GM13976 (cell line): Measurements from ENCODE around the gene CLRN3.

Source experiments
- DNase-seq: peaks from one replicate; pipeline ENCODE4 v3.0.0; 2012; ENCODE audit warnings: low spot score
- CTCF ChIP-seq: IDR thresholded peaks from 2 replicates; pipeline ENCODE4 v1.5.1; 2012; ENCODE audit warnings: borderline replicate concordance, mild to moderate bottlenecking; ENCODE audit not compliant: insufficient read depth; ENCODE audit errors: extremely low read depth, missing control alignments, control extremely low read depth
- in situ Hi-C: fragments of 300-500 bp; cut with MboI; formaldehyde crosslinking; loops from one replicate; pipeline ENCODE4 v1.12.0; 2022; ENCODE audit warnings: low sequenced_read_pairs, mixed read lengths, inconsistent platforms; ENCODE audit not compliant: unreplicated experiment

The CLRN3 gene

DNA sequence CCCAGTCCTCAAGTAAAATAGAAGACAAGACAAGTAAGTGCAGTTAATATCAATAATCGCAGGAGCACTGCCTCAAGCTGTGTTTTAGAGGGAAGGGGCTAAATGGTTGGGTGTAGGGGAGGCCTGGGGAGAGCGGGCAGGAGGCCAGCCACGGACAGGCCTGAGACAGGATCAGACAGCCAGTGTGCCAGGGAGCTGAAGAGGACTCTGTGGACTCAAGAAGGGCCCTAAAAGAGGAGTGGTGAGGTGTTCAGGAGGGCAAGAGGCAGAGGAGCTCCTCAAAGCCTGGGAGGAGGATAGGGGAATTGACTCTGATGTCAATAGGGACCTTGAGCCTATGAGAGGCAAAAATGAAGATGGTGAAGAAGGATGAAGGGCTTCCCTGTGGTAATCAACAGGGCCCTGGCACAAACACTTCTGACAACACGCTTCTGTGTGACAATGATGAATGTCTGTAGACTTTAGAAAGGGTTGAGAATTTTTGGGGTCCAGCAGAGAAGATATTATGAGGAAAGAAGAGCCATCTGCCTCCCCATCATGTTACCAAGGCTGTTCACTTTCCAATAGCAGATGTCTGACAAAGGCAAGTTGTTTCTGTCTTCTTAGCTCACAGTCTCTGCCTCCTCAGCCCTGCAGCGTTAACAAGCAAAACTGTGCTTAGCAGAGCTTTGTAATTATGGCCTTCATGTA, 11.7 kb upstream of the CLRN3 start:
- DNase-seq, result no peak
- TF ChIP-seq CTCF, result no peak
- in situ Hi-C loops, result no loop called here

DNA sequence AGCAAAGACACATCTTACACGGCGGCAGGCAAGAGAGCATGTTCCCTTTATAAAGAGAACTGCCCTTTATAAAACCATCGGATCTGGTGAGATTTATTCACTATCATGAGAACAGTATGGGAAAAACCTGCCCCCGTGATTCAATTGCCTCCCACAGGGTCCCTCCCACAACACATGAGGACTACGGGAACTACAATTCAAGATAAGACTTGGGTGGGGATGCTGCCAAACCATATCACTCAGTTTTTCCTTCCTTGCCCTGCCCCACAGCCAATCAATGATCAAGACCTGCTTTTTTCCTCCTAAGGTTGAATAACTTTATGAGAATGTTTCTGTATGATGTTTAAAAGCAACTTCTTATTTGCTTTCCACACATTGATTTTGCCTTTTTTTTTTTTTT, 11.0 kb upstream of the CLRN3 start:
- no peak for TF ChIP-seq CTCF
- in situ Hi-C loops, result no loop called here
- DNase-seq, result no peak

- in situ Hi-C loops, result no loop called here
- DNase-seq, result no peak
- TF ChIP-seq CTCF, result no peak
These were observed 7.1 kb upstream of the CLRN3 start for GRCh38 chr10:127899766-127900387.

DNA sequence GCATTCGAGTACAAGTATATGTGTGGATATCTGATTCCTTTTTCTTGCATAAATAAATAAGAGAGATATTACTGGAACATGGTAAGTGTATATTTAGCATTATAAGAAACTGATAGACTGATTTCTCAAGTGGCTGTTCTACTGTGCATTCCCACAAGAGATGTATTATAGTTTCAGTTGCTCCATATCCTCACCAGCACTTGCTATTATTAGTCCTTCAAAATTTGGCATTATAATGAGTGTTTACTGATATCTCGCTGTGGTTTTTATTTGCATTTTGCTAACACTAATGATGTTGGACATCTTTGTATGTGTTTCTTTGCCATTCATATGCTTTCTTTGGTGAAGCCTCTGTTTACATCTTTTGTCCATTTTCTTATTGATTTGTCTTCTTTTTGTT, 4.4 kb upstream of the CLRN3 start:
- no peak for TF ChIP-seq CTCF
- in situ Hi-C loops, result no loop called here
- DNase-seq, result no peak

GRCh38 chr10:127896590-127896989, 3.8 kb upstream of the CLRN3 start:
- TF ChIP-seq CTCF, result no peak
- no peak for DNase-seq
- in situ Hi-C loops, result no loop called here

GRCh38 chr10:127894146-127894545, 1.4 kb upstream of the CLRN3 start:
- no peak for TF ChIP-seq CTCF
- in situ Hi-C loops, result no loop called here
- DNase-seq, result no peak
